HepG2 (cell line): ENCODE measurements around the gene KPNB1.

Source experiments
- CTCF ChIP-seq: sonication (generic); formaldehyde crosslinking; IDR thresholded peaks from 2 replicates; pipeline ENCODE4 v1.5.0; 2020; ENCODE audit warnings: mild to moderate bottlenecking, missing genetic modification reagents, moderate library complexity
- RAD21 ChIP-seq: fragments of 450-650 bp; formaldehyde crosslinking; IDR thresholded peaks from 2 replicates; pipeline ENCODE4 v1.5.0; 2020; ENCODE audit warnings: mild to moderate bottlenecking
- SAP130 ChIP-seq: IDR thresholded peaks from 2 replicates; pipeline ENCODE4 v1.6.1; 2016; ENCODE audit warnings: low read depth
- SRSF1 ChIP-seq: fragments of 200-400 bp; formaldehyde crosslinking; optimal IDR thresholded peaks from 2 replicates; pipeline ENCODE3; 2017; ENCODE audit warnings: mild to moderate bottlenecking, low read depth, low read length, moderate library complexity
- ZNF143 ChIP-seq: sonication (generic); formaldehyde crosslinking; IDR thresholded peaks from 2 replicates; pipeline ENCODE4 v1.4.0; 2020; ENCODE audit warnings: missing genetic modification reagents
- ZNF777 ChIP-seq: sonication (generic); formaldehyde crosslinking; IDR thresholded peaks from 2 replicates; pipeline ENCODE4 v1.4.0; 2020; ENCODE audit warnings: missing genetic modification reagents
- TF ChIP-seq, protein P1 (sequence below), 2 experiments: sonication (generic) in 1 of 2; formaldehyde crosslinking in 1 of 2; IDR thresholded peaks; 2 replicates each; pipeline versions ENCODE4 v1.4.0 to v1.6.1; 2018 to 2020; ENCODE audit warnings: missing genetic modification reagents in 2 of 2, borderline replicate concordance in 1 of 2, low read depth in 1 of 2, mild to moderate bottlenecking in 1 of 2, missing biosample characterization in 1 of 2
- TF ChIP-seq, protein P2 (sequence below): IDR thresholded peaks from 2 replicates; pipeline ENCODE4 v1.6.1; 2016

- no peak for TF ChIP-seq SAP130 (CRISPR knock-in tag)
- no peak for TF ChIP-seq SRSF1
- TF ChIP-seq, protein P1, sequence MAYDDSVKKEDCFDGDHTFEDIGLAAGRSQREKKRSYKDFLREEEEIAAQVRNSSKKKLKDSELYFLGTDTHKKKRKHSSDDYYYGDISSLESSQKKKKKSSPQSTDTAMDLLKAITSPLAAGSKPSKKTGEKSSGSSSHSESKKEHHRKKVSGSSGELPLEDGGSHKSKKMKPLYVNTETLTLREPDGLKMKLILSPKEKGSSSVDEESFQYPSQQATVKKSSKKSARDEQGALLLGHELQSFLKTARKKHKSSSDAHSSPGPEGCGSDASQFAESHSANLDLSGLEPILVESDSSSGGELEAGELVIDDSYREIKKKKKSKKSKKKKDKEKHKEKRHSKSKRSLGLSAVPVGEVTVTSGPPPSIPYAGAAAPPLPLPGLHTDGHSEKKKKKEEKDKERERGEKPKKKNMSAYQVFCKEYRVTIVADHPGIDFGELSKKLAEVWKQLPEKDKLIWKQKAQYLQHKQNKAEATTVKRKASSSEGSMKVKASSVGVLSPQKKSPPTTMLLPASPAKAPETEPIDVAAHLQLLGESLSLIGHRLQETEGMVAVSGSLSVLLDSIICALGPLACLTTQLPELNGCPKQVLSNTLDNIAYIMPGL (CRISPR knock-in tag; IDR thresholded peaks at IDR 0.05; ENCODE audit: borderline replicate concordance in 1 of 2, low read depth in 1 of 2) = no peak
- TF ChIP-seq, protein P2, sequence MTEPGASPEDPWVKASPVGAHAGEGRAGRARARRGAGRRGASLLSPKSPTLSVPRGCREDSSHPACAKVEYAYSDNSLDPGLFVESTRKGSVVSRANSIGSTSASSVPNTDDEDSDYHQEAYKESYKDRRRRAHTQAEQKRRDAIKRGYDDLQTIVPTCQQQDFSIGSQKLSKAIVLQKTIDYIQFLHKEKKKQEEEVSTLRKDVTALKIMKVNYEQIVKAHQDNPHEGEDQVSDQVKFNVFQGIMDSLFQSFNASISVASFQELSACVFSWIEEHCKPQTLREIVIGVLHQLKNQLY (CRISPR knock-in tag) = no peak
- peak; percentile 55; the same call in 1 of the 2 replicates for TF ChIP-seq RAD21 (CRISPR knock-in tag)
- no peak for TF ChIP-seq ZNF777 (CRISPR knock-in tag)
- TF ChIP-seq ZNF143 (CRISPR knock-in tag) = no peak
- TF ChIP-seq CTCF (CRISPR knock-in tag) = peak; percentile 87
These were observed 49.2 kb downstream of the KPNB1 start for GRCh38 chr17:47698749-47699535.
